OCI-LY1 (cell line): ENCODE data around the gene CRMP1.

ENCODE experiments used
- EZH2 ChIP-seq: fragments of 200-600 bp; sonication (generic), shearing (Covaris generic); IDR thresholded peaks from 2 replicates; pipeline ENCODE4 v1.8.0; 2017; ENCODE audit warnings: borderline replicate concordance, mixed run types, mild to moderate bottlenecking, antibody characterized with exemption, low read length, moderate library complexity, mixed read lengths
- TF ChIP-seq, protein P1 (sequence below): fragments of 200-600 bp; sonication (generic), shearing (Covaris generic); IDR thresholded peaks from 2 replicates; pipeline ENCODE4 v1.5.1; 2017; ENCODE audit warnings: mild to moderate bottlenecking, antibody characterized with exemption, low read length, moderate library complexity, mixed read lengths

DNA sequence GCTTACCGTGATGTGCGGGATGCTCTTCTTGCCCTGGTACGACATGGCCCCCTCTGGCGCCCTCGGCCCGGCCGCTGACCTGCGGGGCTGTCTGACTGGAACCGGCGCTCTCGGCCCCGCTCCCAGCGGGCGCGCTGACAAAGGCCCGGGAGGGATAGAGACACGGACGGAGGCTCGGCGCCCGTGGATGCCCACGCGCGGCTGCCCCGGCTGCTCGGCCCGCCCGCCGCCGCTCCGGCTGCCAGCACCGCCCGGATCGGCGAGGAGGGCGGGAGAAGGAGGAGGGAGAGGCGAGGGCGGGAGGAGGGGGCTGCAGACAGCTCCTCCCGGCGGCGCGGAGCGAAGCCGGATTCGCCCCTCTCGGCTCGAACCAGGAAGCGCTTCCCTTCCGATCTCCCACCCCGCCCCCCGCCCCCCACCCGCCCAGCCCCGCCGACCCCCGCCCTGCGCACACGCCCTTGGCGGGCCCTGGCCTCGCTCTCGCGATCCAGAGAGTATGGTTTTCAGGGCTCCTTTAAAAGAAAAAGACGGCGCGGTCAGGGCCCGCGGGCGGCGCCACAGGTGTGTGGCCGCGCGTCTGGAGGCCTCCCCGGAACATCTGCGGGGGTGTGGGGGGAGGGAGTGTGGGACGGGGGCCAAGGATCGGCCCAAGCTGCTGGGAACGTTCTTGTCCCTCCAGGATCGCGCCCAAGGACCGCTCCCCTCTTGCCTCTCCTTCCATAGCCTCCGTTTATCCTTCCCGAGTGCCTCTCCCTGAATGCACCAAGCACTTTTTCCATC lies 4.5 kb downstream of the CRMP1 start:
- TF ChIP-seq, protein P1, sequence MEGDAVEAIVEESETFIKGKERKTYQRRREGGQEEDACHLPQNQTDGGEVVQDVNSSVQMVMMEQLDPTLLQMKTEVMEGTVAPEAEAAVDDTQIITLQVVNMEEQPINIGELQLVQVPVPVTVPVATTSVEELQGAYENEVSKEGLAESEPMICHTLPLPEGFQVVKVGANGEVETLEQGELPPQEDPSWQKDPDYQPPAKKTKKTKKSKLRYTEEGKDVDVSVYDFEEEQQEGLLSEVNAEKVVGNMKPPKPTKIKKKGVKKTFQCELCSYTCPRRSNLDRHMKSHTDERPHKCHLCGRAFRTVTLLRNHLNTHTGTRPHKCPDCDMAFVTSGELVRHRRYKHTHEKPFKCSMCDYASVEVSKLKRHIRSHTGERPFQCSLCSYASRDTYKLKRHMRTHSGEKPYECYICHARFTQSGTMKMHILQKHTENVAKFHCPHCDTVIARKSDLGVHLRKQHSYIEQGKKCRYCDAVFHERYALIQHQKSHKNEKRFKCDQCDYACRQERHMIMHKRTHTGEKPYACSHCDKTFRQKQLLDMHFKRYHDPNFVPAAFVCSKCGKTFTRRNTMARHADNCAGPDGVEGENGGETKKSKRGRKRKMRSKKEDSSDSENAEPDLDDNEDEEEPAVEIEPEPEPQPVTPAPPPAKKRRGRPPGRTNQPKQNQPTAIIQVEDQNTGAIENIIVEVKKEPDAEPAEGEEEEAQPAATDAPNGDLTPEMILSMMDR: no peak
- TF ChIP-seq EZH2: no peak
